MCF 10A (cell line): ENCODE data around the gene TMEM214. TPM values are rescaled to one million over a fixed set of nuclear protein-coding genes. Genes with fewer than 3 reads are reported as not detected.

Experiments used
- BruUV-seq: library from RNA; stranded (reverse); fragments of 400-500 nt; replicated peaks from 2 replicates; lab custom pipeline; 2021; lab: Mats Ljungman, UMichigan
- CTCF ChIA-PET: fragments of 300-600 bp; sonication (Branson Sonifier 250); formaldehyde crosslinking; extraction: SDS; loops from one replicate; lab custom pipeline; 2021; ENCODE audit warnings: antibody characterized with exemption, inconsistent platforms; lab: Yijun Ruan, JAX
- POLR2A ChIA-PET: fragments of 300-600, 350-650 bp; sonication (Branson Sonifier 250); formaldehyde crosslinking; extraction: SDS; loops from one replicate; lab custom pipeline; 2020; ENCODE audit warnings: antibody characterized with exemption, inconsistent platforms; lab: Yijun Ruan, JAX
- DNase-seq: peaks from one replicate; pipeline ENCODE4 v3.0.0-alpha.2; 2018; ENCODE audit not compliant: unreplicated experiment
- H3K27ac Mint-ChIP-seq: one replicate; pipeline ENCODE4 v1.8.0; 2022; ENCODE audit warnings: mild to moderate bottlenecking, low read depth, mixed read lengths; ENCODE audit not compliant: unreplicated experiment
- H3K27me3 Mint-ChIP-seq: one replicate; pipeline ENCODE4 v1.8.0; 2022; ENCODE audit warnings: mixed read lengths; ENCODE audit not compliant: insufficient read depth, unreplicated experiment
- H3K36me3 Mint-ChIP-seq: one replicate; pipeline ENCODE4 v1.8.0; 2022; ENCODE audit warnings: mild to moderate bottlenecking, moderate library complexity, mixed read lengths; ENCODE audit not compliant: insufficient read depth, unreplicated experiment
- H3K4me1 Mint-ChIP-seq: one replicate; pipeline ENCODE4 v1.8.0; 2022; ENCODE audit warnings: mixed read lengths; ENCODE audit not compliant: insufficient read depth, unreplicated experiment
- H3K4me3 Mint-ChIP-seq: one replicate; pipeline ENCODE4 v1.8.0; 2022; ENCODE audit warnings: mild to moderate bottlenecking, moderate library complexity, mixed read lengths; ENCODE audit not compliant: unreplicated experiment
- H3K9me3 Mint-ChIP-seq: one replicate; pipeline ENCODE4 v1.8.0; 2022; ENCODE audit warnings: mixed read lengths; ENCODE audit not compliant: unreplicated experiment
- intact Hi-C: fragments of 100-400 bp; cut with micrococcal nuclease; formaldehyde crosslinking; loops from 2 replicates; pipeline ENCODE4 v1.14.1; 2022
- total RNA-seq: library from RNA; stranded (reverse); gene quantifications from 2 replicates; pipeline ENCODE4 v1.2.3, GENCODE V29; 2022
- TF ChIP-seq, protein P1 (sequence below): fragments of 200-600 bp; IDR thresholded peaks from one replicate; pipeline ENCODE4 v1.8.0; 2022; ENCODE audit warnings: antibody characterized with exemption, mild to moderate bottlenecking; ENCODE audit not compliant: unreplicated experiment

TMEM214 gene
- total RNA-seq, 1 experiment from 2014 or later, result 118 TPM

DNA sequence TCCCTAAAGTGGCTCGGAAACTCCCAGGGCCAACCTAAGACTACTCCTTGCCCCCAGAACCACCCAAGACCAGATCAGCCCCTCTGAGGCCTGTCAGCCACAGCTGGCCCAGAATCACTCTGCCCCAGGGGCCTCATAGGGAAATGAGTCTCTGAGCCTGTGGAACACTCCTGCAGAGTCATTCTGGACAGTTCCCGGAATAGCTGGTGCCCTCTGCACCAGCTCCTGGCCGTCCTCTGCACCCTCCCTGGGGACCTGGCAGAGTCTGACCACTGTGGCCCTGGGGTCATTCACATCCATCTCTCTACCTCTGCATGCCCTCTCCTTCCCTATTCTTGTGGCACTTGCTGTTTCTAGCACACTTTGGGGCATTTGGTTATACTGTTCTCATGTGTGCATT lies 14.6 kb upstream of the TMEM214 start:
- peaks cover 7% of the 10 kb centered on the region for H3K36me3 Mint-ChIP-seq
- H3K4me3 Mint-ChIP-seq, result no peak overlapping the region
- no TSS peak for BruUV-seq
- TF ChIP-seq, protein P1, sequence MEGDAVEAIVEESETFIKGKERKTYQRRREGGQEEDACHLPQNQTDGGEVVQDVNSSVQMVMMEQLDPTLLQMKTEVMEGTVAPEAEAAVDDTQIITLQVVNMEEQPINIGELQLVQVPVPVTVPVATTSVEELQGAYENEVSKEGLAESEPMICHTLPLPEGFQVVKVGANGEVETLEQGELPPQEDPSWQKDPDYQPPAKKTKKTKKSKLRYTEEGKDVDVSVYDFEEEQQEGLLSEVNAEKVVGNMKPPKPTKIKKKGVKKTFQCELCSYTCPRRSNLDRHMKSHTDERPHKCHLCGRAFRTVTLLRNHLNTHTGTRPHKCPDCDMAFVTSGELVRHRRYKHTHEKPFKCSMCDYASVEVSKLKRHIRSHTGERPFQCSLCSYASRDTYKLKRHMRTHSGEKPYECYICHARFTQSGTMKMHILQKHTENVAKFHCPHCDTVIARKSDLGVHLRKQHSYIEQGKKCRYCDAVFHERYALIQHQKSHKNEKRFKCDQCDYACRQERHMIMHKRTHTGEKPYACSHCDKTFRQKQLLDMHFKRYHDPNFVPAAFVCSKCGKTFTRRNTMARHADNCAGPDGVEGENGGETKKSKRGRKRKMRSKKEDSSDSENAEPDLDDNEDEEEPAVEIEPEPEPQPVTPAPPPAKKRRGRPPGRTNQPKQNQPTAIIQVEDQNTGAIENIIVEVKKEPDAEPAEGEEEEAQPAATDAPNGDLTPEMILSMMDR, result no peak
- CTCF ChIA-PET, result interaction anchor here (0.5 to 13.1 kb wide), 15 partner anchors 8 to 335 kb away, joined by 3 to 371 read pairs (median 5); partner anchors contain the start of gene AGBL5
- no peaks in the 10 kb centered on the region for H3K9me3 Mint-ChIP-seq
- no peak overlapping the region for H3K27ac Mint-ChIP-seq
- no peaks in the 10 kb centered on the region for H3K27me3 Mint-ChIP-seq
- intact Hi-C loops, result no loop called here
- POLR2A ChIA-PET, result interaction anchor here (0.6 to 2.5 kb wide), 2 partner anchors 20 to 56 kb away, joined by 3 to 12 read pairs; no protein-coding TSS in a partner anchor
- DNase-seq, result no peak
- peaks cover 22% of the 10 kb centered on the region for H3K4me1 Mint-ChIP-seq

DNA sequence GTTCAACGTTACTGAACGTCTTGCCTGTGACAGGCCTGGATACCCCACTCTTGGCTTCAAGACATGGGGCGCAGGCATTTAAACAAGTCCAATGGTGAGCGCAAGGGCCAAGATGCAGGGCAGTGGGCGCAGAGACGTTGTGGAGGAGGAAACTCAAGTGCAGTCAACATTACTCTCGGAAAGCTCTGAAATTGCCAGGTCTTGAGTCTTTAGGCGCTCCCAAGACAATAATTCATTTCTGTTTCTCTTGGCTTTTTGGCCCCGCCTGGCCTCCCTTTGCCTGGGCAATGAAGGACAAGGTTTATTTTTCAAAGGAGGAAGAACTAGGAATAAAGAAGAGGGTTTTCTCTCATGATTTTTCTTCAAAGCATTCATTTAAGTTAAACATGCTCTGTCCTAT lies 13.3 kb upstream of the TMEM214 start:
- no peaks in the 10 kb centered on the region for H3K9me3 Mint-ChIP-seq
- CTCF ChIA-PET, result interaction anchor here (2.2 to 13.1 kb wide), 2 partner anchors 56 to 70 kb away, joined by 6 to 371 read pairs; no protein-coding TSS in a partner anchor
- intact Hi-C loops, result no loop called here

DNA sequence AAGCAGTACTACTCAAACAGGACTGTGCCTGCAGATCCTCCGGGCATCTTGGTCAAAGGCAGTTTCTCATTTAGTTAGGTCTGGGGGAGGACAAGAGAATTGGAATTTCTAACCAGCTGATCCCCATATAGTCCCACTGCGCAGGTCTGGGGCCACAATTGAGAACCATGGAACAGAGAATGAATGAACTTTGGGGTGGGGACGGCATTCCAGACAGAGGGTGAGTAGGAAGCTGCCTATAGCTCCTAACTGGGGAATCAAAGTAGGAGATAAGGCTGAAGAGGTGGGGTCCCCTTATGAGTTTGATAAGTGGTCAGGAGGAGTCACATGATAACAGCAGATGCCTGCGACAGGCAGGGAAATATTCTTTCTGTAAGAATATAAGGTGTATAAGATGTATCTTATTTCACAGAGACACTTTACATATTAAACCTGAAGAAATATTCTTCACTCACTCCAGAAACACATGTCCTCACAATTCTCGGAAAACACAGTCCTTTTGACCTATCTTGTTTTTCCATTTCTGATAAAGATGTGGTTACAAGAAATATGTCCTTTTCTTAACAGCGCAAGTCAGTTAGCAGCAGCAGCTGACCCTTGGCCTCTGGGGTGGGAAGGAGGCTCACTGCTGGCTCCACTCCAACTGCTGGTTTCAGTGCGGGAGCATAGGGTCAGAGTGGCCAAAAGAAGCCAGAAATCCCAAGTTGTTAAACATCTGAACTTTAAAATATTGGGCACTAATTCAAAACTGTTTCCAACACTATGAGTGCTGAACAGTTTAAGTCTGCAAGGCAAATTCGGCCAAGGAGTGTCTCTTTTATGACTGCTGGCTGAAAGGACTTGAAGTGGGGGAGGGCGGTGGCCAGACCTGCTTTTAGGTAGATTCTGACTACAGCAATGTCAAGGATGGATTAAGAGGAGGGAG lies 12.6 kb upstream of the TMEM214 start:
- no peaks in the 10 kb centered on the region for H3K27me3 Mint-ChIP-seq
- intact Hi-C loops, result no loop called here
- H3K9me3 Mint-ChIP-seq, result no peaks in the 10 kb centered on the region
- DNase-seq, result no peak
- no peak overlapping the region for H3K27ac Mint-ChIP-seq
- TF ChIP-seq, protein P1, result no peak
- peaks cover 20% of the 10 kb centered on the region for H3K4me1 Mint-ChIP-seq
- ChIA-PET CTCF (interaction anchor here (13.1 kb wide), 1 partner anchor 57 kb away, joined by 371 read pairs; no protein-coding TSS in a partner anchor), POLR2A (interaction anchor here (1.8 kb wide), 1 partner anchor 14 kb away, joined by 4 read pairs; no protein-coding TSS in a partner anchor)
- peaks cover 18% of the 10 kb centered on the region for H3K36me3 Mint-ChIP-seq
- BruUV-seq, result no TSS peak
- H3K4me3 Mint-ChIP-seq, result no peak overlapping the region

More for the DNA sequence above, 13.3 kb upstream of the TMEM214 start:
- DNase-seq, result no peak
- no TSS peak for BruUV-seq
- Mint-ChIP-seq H3K27me3 (no peaks in the 10 kb centered on the region), H3K4me1 (peaks cover 22% of the 10 kb centered on the region), H3K4me3 (no peak overlapping the region), H3K27ac (no peak overlapping the region), H3K36me3 (peaks cover 12% of the 10 kb centered on the region)
- POLR2A ChIA-PET, result interaction anchor here (1.8 kb wide), 1 partner anchor 15 kb away, joined by 4 read pairs; no protein-coding TSS in a partner anchor
- TF ChIP-seq, protein P1, result no peak
